Measurements from ENCODE around the gene SKIL.

DNA sequence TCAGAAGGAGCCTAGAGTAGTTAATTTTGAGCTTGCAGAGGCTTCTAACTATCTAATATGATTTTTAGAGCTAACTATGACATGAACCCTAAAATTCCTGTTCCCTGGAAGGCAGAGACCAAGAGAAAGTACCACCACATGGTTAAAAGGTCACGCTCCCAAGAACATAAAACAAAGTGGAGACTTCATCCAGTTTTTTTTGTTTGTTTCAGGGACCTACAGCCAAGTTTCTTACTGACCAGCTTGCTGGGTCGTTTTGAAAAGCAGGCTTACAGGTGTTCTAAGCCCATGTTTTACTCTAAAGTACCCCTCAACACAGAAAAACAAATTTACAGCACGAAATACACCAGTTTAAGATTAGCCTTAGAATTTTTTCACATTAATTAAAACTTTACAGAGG, 39.6 kb upstream of the SKIL start:
- TF ChIP-seq, protein P1, sequence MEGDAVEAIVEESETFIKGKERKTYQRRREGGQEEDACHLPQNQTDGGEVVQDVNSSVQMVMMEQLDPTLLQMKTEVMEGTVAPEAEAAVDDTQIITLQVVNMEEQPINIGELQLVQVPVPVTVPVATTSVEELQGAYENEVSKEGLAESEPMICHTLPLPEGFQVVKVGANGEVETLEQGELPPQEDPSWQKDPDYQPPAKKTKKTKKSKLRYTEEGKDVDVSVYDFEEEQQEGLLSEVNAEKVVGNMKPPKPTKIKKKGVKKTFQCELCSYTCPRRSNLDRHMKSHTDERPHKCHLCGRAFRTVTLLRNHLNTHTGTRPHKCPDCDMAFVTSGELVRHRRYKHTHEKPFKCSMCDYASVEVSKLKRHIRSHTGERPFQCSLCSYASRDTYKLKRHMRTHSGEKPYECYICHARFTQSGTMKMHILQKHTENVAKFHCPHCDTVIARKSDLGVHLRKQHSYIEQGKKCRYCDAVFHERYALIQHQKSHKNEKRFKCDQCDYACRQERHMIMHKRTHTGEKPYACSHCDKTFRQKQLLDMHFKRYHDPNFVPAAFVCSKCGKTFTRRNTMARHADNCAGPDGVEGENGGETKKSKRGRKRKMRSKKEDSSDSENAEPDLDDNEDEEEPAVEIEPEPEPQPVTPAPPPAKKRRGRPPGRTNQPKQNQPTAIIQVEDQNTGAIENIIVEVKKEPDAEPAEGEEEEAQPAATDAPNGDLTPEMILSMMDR (IDR thresholded peaks at IDR 0.05) = no peak
- no peak for TF ChIP-seq EZH2 (IDR thresholded peaks at IDR 0.05; ENCODE audit: borderline replicate concordance, insufficient read depth, low read depth, low read length, poor library complexity, severe bottlenecking)
